ENCODE results near the gene TENT5C.

TENT5C gene

DNA sequence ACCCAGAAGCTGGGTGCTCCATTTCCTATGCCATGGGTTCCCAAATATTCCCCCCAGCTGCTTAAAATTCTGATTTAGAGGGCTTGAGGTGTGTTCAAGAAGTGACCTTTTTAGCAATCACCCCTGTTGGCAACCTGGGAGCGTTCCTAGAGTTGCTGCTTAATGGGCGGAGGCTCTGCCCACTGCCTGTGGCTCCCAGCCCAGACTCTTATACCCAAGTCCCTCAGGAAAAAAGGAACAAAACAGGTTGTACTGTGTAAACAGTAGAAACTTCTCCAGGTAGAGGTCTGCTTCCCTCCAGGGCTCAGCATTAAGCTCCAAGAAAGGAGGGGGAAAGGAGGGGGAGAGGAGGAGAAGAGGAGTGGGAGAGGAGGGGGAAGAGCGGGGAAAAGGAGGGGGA lies 14.6 kb upstream of the TENT5C start:
- no peak for DNase-seq

DNA sequence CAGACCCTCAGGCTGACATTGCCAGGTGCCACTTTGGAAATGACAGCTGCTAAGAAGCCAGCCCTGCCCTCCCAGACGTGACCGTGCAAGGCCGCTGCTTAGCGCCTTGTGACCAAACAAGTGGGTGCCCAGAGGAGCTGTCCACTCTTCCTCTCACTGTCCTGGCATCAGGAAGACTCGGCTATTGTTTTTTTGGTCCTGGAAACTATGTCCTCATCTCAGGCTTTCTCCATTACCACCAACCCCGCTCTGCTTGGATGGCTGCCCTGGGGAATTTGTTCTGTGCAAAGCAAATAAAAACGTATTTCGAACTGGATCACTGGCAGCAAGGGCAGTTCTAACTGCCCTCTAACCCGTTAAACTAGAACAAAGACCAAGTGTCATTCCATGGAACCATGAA lies 13.7 kb upstream of the TENT5C start:
- no peak for DNase-seq

DNA sequence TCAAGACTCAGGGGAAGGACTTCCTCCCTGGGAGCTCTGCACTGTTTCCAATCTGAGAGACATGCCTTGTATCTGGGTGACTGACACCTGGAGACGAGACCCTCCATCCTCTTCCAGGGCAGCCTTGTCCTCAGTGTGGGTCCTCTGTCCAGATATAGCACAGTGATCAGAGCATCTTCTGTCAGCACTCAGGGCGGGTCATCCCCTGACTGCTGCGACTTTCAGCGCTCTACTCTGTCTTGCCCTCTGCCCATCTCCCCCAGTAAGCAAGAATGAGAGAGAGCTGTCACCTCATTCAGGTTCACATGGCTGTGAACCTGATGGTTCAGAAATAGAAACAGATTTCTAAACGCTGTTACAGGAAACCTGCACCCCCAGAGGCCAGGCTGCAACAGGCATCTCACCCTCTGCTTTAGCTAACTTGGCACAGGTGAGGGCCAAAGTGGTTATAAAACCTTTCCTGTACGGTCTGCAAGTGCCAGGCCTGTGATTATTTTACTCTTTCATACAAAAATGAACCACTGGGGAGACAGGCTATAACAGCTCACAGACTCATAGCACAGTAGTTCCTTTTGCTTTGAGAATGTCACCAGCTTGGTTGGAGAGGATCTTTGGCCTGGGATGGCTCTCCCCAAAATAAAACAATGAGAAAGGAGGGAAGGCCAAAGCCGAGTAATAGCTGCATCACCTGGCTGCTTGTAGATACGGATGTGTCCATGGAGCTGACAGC lies 11.4 kb upstream of the TENT5C start:
- DNase-seq = no peak

DNA sequence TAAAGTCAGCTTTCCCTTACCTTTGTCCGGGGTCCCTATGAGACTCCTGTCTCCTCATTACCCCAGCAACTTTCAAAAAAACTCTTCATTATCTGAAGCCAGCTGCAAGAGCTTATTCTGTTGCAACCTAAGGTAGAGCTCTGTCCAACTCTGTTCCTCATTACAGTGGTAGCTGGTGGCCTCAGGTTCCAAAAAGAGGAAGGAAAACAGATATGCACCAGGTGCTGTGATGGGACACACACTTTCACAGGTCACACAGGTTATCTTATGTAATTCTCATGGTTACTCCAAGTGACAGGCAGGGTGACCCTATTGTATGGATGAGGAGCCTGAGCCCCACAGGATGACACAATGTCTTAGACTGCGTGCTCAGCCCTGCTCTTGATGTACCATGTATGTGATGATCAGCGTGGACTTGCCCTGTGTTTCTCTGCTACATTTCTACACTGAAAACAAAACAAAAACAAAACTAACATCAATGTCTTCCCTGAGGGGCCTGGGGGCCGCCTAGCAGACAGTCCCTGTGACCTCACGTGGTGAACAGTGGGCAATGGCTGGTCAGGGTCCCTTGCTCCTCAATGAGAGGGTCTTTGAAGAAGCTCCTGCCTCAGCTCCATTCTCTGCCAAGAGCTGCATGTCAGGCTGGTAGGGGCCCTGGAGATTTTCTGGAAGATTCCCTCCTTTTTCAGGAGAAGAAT lies 9.7 kb upstream of the TENT5C start:
- DNase-seq = no peak

DNA sequence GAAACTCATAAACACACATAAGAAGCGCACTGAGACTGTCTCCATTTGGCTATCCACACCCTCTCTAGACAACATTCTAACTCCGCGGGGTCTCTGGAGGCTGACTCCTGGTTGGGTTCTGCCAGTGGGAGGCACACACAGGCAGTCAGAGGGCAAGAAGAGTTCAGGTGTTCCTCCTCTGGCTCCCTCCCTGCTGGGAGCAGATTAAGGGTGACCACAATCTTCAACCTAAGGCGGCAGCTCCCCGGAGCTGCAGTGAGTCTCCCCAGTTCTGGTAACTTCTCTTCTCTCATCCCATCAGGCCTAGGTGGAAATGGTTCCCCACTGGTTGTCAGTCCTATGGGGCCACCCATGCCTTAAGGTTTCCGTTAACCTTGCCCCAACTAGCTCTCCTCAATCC lies 7.4 kb upstream of the TENT5C start:
- DNase-seq = no peak

DNA sequence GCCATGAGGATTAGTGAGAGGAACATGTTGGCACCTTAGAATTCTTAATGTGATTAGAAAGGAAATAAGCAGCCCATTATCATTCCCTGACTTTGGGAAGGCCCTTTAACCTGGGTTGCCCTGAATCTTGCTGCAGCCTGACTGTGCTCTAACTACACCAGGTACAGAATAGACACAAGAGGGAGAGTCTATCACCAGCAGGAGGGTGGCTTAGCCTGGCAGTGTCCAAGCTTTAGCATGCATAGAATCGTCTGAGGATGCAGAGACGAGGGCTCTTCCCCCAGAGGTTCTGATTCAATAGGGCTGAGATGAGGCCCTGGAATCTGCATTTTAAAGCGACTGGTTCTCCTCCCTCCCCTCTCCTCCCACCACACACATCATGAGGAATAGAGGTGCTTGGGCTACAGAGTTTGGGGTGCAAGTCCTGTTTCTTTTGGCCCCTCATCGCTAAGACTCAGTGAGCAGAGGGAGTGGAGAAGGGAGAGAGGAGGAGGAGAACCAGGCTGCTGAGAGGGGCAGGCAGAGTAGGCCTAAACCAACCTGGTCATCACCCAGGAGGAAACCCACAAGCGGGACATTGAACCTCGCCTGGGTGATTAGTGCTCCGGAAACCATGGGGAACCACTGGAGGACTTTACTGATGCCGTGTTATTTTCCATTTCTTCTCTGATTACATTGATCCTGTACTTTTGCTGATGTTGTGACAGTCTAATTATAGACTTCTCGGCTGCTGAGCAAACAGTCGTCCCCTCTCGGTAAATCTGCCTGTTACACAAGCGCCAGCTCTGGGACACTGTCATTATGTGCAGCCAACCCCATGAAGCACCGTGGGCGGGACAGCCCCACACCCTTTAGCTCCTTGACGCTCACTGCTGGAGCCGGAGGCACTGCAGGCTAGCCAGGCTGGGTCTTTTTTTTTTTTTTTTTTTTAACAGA lies 6.3 kb upstream of the TENT5C start:
- peak in 1 of 56 donors; percentile 4 for DNase-seq

DNA sequence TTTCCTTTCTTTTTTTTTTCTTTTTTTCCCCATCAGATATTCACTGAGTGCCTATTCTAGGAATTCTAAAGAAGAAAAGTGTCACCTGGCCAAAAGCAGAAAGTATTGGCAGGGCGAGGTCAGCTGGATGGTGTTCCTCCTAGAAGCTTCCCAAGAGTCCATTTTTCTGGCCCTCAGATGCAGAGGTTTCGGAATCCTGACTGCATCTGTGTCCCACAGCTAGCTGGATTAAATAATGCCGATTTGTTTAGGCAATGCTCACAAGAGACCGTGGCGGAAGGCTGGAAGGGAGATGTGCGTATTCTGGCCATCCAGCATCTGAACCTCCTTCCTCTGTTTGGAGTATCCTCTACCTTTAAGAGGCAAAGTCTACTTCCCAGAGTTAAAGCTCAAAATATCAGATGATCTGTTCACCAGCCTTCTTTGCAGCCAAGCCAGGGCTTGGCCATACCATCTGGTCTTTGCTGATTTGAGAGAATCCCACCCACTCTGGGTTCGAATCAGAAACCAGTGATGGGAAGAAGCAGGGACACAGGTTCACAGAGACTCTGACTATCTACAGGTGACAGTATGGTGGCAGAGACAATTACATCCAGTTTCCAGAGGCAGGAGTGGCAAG lies 5.4 kb upstream of the TENT5C start:
- DNase-seq = no peak

DNA sequence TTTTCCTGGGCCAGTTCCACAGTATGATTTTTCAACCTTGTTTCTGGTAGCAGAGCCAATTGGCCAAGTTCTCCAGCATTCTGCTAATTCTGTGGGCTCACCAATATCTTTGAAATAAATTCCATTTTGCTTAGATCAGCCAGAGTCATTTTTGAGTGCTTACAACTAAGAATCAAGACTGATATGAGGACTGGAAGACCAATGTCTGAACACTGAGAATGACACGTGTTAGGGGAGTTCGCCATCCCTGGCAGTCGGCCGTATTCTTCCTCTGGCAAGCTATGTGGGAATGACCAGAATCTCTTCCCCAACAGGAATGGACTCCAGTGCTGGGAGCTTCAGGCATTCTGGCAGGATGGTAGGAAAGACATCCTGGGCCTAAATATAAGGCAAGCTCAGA lies 4.9 kb upstream of the TENT5C start:
- no peak for DNase-seq

DNA sequence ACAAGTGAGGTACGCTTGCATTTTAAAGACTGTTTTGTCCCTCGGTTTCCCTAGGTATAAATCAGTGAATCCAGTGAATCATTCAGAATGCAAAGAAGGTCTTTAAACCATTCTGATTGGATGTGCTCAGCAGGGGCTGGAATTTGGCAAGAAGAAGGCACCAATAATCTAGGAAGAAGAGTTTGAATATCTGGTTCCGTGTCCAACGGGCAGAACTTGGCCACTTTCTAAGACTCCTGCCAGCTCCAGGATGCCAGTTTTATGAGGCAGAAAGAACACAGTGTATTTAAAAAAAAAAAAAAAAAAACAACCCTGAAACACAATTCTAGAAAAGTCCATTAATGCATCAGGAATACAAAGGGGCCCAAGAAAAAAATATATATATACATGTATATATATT lies 3.0 kb upstream of the TENT5C start:
- DNase-seq = no peak

DNA sequence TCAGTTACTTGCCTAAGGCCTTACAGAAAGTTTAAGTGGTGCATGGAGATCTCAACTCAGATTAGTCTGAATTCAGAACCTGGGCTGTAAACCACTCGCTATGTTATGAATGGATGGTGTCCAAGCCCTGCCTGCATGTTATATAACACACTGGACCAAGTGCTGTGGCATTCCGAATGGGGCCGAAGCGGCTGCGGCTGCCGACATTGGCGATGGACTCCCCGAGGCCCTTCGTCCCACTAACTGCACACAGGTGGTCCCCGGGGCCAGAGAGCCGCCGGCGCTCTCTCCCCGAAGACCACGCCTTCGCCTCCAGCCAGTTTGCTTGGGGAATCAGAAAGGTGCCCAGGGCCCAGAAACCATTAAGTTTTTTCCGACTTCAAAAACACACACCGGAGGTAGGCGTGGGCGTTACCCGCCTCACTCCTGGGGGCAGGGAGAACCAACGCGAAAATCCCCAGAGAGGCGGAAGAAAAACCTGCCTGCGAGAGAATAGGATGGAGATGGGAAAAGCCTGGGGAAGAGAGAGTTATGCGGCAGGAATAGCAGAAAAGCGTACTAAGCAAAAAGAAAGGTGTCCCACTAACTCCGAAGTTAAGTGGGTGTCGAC lies 579 bp upstream of the TENT5C start:
- DNase-seq = peak in 12 of 56 donors; percentile 21 to 65 (median 46)

DNA sequence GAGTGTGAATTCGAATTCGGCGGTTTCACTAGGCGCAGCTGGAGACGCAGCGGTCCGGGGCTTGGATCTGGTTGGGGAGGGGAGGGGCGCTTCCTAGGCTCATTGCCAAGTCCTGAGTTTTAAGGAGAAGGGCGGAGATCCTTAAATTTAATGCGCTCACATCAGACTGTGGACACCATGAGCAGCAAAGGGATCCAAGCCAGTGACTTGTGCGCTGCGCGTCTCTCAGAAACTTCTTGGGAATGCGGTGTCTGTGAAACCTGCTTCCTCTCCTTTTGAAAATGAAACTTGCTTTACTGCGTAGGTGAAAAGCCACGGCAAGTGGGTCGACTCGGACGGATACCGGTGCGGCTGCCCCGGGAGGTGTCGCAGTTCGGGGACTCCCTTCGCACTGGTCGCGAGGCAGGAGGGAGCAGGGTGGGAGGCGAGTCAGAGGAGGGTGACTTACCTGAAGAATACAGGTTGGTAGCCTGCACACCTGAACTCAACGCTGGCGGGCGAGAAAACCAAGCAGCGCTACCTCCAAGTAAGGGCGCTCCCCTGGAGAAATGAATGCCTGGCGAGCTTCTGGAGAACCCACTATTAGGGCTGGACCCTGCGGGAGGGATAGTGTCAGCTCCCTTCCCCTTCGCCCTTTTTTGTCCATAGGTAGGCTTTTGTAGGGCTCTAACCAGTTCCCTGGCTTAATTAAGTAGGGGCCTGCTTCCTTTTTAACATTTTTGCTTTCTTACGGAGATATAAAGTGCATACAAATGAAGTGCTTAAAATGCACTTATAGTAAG lies 992 bp downstream of the TENT5C start:
- peak in 2 of 56 donors; percentile 23 to 52 for DNase-seq

DNA sequence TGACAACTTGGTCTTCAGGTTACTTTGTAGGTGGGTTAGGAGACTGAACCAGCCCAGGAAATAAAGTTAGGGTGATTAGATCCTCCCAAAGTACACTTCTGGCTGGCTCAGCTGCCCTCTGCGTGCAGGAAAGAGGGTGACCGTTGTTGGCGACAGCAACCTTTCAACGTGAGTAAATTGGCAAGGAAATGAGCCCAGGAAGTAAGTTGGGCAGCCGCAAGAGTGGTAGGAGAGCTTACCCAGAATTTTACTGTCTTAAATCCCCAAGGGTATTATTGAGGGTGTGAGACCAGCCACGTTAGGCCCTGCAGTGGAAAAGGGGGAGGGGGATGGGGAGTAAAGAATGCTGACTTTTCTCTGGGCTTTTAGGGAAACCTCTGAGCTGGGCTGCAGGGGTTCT lies 1.6 kb downstream of the TENT5C start:
- DNase-seq = no peak

DNA sequence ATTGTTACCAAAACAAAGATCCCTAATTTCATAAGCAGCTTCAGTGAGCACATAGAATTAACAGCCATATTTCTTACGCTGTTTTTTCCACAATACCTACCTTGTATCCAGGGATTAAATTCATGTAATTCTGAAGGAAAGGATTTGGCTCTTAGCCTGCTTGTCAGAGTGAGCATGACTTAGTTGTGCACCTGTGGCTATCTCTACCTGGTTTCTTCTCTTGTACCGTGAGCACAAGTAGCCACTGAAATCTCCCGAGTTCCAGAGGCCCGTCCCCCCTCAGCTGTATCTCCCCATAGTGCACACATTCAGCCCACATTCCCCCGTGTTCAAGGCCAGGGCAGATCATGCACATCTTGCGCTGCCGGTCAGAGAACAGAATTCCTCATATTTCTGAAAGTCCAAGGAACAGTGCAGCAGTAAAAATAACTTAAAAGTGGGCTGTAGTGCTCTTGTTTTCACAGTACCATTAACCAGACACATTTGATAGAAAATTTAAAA lies 2.3 kb downstream of the TENT5C start:
- no peak for DNase-seq

DNA sequence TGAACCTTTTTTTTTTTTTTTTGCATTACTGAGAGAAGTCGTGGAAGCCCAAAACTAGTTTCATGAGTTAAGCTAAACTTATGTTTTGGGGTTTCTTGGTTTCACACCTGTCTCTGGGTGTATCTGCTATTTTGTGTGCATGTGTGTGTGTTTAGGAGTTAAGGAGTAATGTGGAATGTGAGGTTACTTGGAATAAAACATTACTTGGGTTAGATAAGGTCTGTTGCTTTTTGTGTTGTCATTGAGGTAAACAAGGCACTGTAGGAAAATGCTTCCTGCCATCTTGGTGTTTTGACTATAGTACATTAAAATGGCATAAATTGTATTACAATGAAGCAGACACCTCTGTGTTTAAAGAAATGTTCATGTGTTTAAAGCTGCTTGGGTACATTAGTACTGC lies 2.9 kb downstream of the TENT5C start:
- no peak for DNase-seq

DNA sequence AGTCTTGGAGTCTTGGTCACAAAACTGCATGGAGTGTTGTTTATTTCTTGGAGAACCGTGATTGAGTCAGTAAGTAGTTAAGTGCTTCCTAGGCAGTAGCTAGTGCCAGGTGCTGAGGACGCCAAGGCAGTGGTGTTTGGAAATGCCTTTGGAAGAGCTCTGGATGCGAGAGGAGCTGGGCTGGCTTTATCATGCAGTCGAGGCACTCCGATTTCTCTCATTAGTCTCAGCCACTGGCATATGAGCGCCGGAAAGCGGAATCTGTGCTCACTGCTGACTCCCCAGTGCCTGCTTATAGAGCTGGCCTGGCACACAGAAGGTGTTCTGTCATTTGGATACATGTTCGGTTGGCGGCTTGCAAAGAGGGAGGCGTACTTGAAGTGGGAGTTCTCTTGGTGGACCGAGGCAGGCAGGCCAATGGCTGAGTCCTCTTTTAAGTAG lies 3.6 kb downstream of the TENT5C start:
- DNase-seq = no peak

DNA sequence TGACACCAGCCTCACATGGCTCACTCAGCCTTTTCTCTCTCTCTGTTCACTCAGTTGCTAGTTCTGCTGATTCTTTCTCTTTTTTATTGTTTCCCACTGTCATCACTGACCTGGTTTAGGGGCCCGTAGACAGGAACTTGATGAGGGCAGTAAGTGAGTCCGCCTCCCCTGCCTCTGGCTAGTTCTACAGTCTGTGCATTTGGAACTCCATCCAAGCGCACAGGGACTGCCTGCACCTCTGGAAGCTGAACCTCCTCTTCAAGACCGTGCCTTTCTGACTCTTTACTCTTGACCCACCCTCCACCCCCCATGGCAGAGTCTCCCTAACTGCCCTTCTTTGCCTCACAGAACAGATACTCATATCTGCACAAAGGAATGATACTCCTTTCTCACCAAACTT lies 4.2 kb downstream of the TENT5C start:
- DNase-seq = no peak

DNA sequence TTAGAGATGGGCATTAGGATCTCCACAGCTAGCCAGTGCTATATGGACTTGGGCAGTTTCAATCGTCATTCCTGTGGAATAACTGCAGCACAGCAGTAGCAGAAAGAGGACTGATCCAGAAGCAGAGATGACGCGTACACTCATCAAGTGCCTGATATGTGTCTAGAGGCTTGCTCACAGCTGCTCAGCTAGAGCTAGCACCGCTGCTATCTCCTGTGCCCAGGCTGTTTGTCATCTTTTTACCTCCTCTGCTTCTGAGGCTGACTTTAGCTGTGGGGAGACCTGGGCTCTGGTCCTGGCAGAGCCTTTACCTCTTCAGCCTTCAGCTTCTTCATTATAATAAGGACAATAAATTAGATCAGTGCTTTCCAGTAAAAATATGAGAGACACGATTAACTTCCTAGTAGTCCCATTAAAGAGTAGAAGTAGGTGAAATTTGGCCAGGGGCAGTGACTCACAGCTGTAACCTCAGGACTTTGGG lies 5.3 kb downstream of the TENT5C start:
- no peak for DNase-seq

DNA sequence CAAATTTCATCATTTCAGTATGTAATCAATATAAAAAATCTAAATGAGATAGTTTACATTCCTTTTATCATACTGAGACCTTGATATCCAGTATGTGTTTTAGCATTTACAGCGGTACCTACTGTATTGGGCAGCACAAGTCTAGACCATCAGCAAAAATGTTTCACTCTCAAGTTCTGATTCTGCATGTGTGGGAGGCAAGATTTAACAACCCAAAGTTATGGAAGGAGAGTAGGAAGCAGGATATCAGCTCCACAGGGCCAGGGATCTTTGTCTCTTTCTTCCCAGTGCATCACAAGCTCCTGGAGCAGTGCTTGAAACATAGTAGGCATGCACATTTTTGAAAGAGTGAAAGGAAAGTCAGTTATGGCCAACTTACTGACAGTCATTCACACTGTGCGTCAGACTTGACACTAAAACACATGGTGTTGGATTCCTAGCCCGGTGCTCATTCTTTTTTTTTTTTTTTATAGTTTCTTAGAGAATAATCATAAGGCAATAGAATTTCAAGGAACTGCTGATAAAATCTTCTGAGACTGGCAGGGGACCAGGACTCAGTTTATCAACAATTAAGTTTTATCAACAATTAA lies 6.1 kb downstream of the TENT5C start:
- DNase-seq = no peak

DNA sequence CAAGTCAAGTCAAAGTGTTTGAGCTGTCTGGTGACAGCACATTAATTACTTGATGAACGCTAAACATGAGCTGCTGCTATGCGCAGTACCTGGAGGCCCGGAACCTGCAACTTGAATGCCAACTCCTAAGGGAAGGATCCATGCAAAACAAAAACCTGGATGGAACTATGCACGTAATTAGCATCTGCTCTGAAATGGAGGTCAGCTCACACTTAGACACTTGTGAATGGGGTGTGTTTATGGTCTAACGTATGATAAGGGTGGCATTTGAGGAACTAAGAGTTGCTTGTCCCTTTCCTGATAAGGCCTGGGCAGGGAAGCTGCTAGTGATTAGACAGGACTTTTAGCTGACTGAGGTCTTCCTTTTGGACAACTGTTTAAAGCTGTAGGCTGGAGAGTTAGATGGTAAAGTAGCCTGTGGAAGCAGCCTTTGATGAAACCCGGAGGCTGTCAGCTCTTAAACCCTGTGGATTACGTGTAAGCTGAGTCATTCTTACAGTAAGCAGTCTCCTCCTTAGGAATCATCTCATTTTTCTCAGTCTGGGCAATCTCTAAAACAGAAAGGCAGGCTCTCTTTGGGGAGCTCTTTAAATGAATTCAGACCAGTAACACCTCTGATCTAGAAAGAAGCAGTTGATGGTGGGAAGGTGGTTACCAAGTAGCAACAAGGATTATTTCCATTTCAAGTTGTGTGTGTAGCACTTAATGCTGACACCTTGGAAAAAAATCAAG lies 6.8 kb downstream of the TENT5C start:
- DNase-seq = peak in 1 of 56 donors; percentile 7

Measured in amygdala (tissue), 56 donors.